Dermis blood vessel endothelial cell (primary cell): Measurements from ENCODE around the gene STK4. TPM values are rescaled to one million over a fixed set of nuclear protein-coding genes. Genes with fewer than 3 reads are reported as not detected.
A peak's percentile ranks its signal among the peaks of the same experiment; 100 is the strongest.

Source experiments
- DNase-seq: peaks from one replicate; pipeline ENCODE4 v3.0.0; 2010
- total RNA-seq: library from RNA; depleted of rRNA; stranded (reverse); fragments of >200 nt; gene quantifications from 2 replicates; pipeline ENCODE4 v1.2.3, GENCODE V29; 2014

The STK4 gene
- total RNA-seq, 1 donor from 2014 or later = 26.2 TPM

- DNase-seq = no peak
These were observed 125.1 kb downstream of the STK4 start for GRCh38 chr20:45091366-45091765.

- no peak for DNase-seq
These were observed 126.6 kb downstream of the STK4 start for GRCh38 chr20:45092898-45093297.

GRCh38 chr20:45094201-45094600 lies 127.9 kb downstream of the STK4 start:
- DNase-seq = no peak

GRCh38 chr20:45094864-45095574 lies 128.7 kb downstream of the STK4 start:
- no peak for DNase-seq

- DNase-seq = peak; percentile 76
These were observed 129.5 kb downstream of the STK4 start for GRCh38 chr20:45095805-45096238.

GRCh38 chr20:45096781-45097180 lies 130.5 kb downstream of the STK4 start:
- DNase-seq = no peak

GRCh38 chr20:45097485-45098102 lies 131.3 kb downstream of the STK4 start:
- peak; percentile 75 for DNase-seq

GRCh38 chr20:45098103-45098773 lies 131.9 kb downstream of the STK4 start:
- DNase-seq = peak; percentile 45

- peak; percentile 45 for DNase-seq
These were observed 134.4 kb downstream of the STK4 start, which contains the start of gene KCNS1 for GRCh38 chr20:45100563-45101245. Gene KCNS1, minus strand, starts transcription at chr20:45101127. Its CDS starts 1,891 bp downstream, at chr20:45099236.

- DNase-seq = no peak
These were observed 135.1 kb downstream of the STK4 start for GRCh38 chr20:45101333-45101850.

GRCh38 chr20:45103072-45103471 lies 136.8 kb downstream of the STK4 start:
- DNase-seq = no peak

- DNase-seq = peak; percentile 86
These were observed 138.5 kb downstream of the STK4 start for GRCh38 chr20:45104786-45105185.

GRCh38 chr20:45105317-45105716 lies 139.0 kb downstream of the STK4 start:
- DNase-seq = no peak

GRCh38 chr20:45109634-45110033 lies 143.3 kb downstream of the STK4 start:
- no peak for DNase-seq

- no peak for DNase-seq
These were observed 144.0 kb downstream of the STK4 start for GRCh38 chr20:45110301-45110700.

GRCh38 chr20:45111285-45111684 lies 145.0 kb downstream of the STK4 start:
- DNase-seq = no peak

GRCh38 chr20:45111799-45112471 lies 145.6 kb downstream of the STK4 start:
- peak; percentile 49 for DNase-seq

- DNase-seq = no peak
These were observed 146.4 kb downstream of the STK4 start for GRCh38 chr20:45112754-45113153.

GRCh38 chr20:45113865-45114264 lies 147.6 kb downstream of the STK4 start:
- DNase-seq = no peak

- no peak for DNase-seq
These were observed 148.4 kb downstream of the STK4 start, which contains the start of gene WFDC5 for GRCh38 chr20:45114465-45115385. Gene WFDC5, minus strand, starts transcription at chr20:45115174. Its CDS starts 91 bp downstream, at chr20:45115083.

- DNase-seq = no peak
These were observed 149.1 kb downstream of the STK4 start for GRCh38 chr20:45115386-45115774.
